ENCODE results near the gene RAB11A.

The RAB11A gene

DNA sequence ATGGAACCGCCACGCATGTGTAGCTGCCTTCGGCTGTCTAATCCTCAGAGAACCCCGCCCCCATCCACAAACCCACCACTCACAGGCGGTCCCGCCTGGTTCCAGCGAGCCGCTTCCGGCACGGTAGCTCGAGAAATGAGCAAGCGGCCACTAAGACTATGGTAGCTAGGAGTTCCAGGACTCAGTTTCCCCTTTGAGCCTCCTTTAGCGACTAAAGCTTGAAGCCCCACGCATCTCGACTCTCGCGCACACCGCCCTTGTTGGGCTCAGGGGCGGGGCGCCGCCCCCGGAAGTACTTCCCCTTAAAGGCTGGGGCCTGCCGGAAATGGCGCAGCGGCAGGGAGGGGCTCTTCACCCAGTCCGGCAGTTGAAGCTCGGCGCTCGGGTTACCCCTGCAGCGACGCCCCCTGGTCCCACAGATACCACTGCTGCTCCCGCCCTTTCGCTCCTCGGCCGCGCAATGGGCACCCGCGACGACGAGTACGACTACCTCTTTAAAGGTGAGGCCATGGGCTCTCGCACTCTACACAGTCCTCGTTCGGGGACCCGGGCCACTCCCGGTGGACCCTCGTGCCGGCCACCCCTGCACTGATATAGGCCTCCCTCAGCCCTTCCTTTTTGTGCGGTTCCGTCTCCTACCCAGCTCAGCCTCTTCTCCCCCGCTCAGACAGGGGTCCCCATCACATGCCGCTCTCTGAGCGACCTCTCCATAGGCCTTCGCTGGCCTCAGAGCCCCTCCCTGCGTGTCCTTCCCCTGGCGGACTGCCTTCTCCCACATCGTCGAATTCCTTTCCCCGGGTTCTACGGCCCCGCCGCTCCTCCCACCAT, at the start of gene RAB11A:
TSS of gene RAB11A (plus strand) at position 366 of the 828 bp plus-strand sequence. CDS start at position 461, 95 bp downstream.
- FAIRE-seq = no peak

DNA sequence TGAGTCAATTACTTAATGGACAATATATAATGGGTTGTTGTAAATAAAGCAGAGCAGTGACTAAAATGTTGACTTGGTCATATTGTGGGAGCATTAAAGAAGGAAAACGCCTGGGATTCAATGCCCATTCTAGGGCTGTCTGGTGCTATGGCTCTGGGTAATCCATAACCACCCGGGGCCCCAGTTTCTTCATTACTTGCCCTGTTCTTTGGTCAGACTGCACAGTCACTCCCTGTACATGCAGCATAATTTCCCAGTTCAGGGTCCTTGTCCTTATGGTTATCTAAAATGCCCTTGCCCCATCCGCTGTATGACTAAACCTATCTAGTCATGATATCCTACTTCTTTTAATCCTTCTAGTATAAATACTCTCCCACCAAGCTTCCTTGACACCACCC, 49.7 kb upstream of the RAB11A start:
- FAIRE-seq = no peak

DNA sequence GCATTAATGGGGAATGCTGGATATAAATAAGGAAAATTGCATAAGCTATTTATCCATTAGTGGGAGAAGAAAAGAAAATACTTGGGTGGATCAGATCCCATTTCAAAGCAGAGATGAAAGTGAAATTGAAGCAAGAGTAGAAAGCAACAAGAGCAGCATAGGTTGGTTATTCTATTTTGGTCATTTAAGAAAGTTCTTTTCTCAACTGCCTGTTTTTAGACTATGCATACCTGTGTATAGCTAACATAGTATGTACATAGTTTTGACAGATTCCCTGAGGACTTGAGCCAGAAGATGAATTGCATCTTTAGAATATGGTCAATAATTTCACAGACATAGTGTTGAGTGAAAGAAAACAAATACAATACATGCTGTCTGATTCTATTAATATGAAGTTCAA, 48.2 kb upstream of the RAB11A start:
- FAIRE-seq = no peak

DNA sequence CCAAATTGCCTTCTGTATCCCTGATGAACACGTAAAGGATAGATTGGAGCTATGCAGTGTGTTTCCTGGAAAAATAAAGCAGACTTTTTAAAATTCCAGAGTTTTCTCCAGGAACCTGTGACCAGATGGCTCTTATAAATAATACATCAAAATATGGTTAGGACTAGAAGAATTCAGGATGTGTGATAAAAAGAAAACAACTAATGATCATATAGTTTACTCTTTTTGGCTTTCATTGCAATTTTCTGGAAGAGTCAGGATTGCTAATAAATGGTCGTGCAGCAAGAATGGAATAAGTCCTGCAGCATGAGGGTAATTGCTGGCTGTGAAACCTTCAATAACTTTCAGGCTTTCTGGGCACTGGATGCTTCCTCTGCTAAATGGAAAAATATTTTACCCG, 47.0 kb upstream of the RAB11A start:
- FAIRE-seq = no peak

DNA sequence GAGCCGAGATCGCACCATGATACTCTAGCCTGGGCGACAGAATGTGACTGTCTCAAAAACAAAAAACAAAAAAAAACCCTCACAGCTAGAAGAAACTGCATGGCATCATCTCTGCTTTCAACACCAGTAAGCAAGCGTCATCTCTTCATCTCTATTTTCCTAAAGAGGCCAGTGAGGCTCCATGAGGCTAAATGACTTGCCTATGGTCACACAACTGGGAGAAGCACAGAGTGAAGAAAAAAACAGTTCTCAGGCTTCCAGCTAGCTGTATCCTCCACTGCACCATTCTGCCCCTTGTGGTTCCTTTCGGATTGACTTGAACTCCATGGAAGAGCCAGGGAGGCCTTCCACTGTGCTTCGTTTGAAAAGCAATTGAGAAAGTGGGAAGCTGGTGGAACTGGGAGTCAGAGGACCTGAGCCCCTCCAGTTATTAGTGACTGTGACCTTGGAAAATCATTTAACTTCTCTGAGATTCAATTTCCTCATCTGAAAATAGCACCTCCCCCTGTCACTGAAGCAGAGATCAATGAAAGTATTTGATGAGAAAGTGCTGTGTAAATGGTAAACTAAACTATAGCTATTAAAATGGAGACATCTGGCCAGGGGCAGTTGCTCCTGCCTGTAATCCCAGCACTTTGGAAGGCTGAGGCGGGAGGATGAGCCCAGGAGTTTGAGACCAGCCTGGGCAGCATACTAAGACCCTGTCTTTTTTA, 45.1 kb upstream of the RAB11A start:
- peak; percentile 55 for FAIRE-seq

DNA sequence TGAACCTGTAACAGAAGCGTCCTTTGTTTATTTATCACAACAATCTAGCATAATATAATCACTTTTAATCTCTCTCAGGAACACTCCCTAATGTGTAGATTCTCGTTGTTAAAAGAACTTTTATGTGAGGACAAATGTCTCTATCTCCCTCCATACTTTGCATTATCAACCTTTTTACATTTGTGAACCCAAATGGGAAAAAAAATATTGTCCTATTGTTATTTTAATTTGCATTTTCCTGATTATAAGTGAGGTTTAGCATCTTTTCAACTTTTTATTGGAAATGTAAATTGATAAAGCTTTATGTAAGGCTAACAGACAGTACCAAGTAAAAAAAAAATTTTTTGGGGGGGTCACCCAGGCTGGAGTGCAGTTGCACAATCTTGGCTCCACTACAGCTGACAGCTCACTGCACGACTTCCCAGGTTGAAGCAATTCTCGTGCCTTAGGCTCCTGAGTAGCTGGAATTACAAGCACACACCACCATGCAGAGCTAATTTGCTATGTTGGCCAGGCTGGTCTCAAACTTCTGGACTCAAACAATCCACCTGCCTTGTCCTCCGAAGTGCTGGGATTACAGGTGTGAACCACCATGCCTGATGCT, 44.2 kb upstream of the RAB11A start:
- no peak for FAIRE-seq

DNA sequence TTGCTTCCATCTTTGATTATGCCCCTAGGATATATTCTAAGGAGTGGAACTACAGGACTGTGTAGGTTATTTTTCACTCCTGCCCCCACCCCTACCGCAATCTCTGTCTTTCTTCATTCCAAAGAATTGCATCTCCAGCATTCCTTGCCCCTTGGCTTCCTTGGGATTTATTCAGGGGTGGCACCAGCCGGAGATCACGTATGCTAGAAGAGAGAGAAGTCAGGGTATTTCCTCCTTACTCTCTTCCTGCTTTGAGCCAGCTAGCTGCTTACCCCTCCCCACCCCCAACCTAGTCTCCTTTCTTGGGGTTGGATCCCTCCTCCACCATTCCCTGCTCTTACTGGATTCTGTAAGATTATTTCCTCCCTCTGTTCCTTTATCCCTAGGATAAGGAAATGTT, 42.2 kb upstream of the RAB11A start:
- FAIRE-seq = no peak

DNA sequence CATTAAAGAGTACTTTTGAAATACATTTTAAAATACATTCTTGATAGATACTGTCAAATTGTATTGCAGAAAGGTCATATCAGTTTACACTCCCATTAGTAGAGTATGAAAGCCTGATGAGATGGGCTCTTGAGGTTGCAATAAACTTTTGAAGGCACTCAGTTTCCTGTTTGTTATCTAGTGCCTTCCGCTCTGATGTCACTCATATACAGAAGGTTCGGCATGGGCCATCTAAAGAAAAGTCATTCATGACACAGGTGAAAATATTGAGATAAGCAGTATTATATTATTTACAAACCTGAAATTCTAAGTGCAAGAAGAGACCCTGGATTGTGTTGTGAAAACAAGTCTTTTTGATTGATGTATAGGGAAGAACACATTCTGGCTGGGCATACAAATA, 40.7 kb upstream of the RAB11A start:
- no peak for FAIRE-seq

DNA sequence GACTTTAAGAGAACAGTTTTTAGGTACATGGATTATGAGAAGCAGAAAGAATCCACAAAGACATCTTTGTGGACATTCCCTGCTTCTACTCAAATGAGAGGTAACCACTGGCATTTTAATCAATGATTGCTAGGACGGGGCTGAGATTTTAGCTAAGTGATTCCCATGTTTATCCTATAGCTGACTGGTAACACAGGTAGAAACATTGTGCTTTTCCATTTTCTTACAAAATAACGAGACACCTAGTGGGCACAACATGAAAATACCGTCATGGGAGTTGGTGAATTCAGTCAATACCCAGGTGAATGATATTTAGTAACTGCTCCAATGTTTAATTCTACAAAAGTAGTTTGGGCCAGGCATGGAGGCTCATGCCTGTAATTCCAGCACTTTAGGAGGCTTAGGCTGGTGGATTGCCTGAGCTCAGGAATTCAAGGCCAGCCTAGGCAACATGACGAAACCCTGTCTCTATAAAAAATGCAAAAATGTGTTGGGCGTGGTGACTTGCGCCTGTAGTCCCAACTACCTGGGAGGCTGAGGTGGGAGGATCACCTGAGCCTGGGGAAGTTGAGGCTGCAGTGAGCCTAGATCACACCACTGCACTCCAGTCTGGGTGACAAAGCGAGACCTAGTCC, 40.0 kb upstream of the RAB11A start:
- FAIRE-seq = peak; percentile 33

DNA sequence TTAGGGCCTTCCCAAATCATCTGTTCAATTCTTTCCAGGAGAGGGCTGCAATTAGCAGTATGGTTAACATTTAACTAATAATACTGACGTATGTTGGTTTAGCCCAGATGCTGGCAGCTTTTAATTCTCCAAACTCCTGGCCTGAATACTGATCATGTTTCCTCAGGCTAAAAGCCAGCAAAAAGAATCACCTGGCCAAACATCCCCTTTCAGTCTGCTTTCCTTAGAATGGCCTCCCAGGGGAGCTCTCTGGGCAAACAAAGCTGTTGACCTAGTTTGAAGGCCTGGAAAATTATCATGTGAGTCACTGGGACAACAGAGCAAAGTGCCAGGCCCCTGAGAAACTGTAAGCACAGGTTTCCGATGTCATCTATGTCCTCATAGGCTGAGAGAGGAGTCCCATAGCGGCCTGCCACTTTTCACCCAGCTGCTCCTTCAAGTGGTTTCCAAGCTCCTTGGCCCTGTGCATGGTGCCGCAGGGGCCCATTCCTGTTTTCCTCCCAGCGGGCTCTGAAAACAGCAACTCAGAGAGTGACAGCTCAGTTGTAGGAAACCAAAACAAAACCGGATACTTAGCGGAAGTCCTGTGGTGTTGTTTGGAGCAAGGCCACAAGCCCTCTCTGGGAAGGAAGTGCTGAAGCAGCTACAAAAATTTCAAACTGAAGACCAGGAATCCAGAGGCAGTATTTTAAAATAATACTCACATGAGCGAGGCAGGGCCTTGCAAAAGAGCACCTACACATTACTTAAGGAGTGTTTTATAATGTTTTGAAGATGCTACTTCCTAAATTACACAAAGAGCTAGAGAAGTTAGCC, 36.5 kb upstream of the RAB11A start:
- FAIRE-seq = peak; percentile 98

DNA sequence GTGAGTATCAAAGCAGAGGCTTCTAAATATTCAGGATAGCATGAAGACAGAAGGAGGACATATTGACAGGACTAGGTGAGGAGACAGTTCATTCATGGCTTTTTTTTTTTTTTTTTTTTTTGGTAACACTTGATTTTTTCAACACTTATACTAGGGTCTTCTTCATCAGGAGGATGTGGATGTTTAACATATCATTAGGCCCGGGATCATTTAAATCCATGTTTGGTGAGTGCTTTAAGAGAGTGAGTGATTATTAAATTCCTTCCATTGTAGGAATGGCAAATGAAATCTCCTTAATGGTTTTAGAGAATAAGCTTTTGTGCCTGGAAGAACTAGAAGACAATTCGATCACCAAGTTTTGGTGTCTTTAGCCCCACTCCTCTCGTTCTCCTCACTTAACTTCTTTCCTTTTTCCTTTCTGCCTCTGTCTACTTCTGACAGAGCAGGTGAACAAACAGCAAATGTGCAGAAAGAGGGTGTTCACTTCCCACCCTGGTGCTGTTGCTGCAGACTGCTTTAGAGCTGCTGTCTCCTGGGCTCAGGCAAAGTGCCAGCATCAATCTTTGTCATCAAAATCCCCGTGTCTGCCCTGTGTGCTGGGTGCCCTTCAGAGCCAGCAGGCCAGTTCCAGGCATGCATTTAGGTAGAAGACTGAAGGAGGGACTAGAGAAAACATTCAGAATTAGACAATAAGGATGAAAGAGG, 35.6 kb upstream of the RAB11A start:
- peak; percentile 17 for FAIRE-seq

DNA sequence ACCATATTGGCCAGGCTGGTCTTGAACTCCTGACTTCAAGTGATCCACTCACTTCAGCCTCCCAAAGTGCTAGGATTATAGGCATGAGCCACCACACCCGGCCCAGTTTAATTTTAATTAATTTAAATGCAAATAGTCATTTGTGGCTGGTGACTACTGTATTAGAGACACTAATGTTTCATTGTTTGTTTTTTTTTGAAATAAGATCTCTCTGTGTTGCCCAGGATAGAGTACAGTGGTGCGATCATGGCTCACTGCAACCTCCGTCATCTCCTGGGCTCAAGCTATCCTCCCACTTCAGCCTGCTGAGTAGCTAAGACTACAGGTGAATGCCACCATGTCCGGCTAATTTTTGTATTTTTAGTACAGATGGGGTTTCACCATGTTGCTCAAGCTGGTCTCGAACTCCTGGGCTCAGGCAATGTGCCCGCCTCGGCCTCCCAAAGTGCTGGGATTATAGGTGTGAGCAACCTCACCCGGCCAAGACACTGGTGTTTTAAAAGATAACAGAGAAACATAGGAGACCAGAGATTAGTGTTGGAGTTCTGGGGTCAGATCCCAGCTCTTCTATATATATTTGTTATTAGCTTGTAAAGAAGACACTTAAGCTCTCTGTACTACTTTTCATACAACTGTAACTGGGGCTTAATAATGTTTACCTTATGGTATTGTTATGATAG, 34.5 kb upstream of the RAB11A start:
- no peak for FAIRE-seq

DNA sequence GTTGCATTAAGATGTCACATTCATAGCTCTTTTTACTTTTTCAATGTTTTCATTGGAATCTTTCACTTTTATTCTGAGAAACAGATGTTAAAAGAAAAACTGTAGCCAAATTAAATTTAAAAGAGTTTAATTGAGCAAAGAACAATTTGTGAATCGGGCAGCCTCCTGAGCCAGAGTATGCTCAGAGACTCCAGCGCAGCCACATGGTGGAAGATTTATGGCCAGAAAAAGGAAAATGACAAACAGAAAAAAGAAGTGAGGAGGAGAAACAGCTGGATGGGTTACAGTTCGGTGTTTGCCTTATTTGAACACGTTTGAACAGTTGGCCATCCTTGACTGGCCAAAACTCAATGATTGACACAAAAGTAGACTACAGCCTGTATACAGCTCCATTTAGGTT, 33.8 kb upstream of the RAB11A start:
- no peak for FAIRE-seq

DNA sequence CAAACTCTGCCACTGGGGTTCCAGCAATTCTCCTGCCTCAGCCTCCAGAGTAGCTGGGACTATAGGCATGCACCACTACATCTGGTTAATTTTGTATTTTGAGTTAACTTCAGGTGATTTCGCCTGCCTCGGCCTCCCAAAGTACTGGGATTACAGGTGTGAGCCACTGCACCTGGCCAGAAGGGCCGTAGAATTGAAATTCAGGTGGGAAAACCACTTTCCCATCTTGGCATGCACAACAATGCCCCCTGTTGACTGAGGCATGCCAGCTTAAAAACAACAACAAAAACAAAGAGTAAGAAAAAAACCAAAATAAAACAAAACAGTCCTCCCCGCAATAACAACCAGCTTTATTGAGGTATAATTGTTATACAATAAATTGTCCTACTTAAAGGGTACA, 32.6 kb upstream of the RAB11A start:
- FAIRE-seq = no peak

DNA sequence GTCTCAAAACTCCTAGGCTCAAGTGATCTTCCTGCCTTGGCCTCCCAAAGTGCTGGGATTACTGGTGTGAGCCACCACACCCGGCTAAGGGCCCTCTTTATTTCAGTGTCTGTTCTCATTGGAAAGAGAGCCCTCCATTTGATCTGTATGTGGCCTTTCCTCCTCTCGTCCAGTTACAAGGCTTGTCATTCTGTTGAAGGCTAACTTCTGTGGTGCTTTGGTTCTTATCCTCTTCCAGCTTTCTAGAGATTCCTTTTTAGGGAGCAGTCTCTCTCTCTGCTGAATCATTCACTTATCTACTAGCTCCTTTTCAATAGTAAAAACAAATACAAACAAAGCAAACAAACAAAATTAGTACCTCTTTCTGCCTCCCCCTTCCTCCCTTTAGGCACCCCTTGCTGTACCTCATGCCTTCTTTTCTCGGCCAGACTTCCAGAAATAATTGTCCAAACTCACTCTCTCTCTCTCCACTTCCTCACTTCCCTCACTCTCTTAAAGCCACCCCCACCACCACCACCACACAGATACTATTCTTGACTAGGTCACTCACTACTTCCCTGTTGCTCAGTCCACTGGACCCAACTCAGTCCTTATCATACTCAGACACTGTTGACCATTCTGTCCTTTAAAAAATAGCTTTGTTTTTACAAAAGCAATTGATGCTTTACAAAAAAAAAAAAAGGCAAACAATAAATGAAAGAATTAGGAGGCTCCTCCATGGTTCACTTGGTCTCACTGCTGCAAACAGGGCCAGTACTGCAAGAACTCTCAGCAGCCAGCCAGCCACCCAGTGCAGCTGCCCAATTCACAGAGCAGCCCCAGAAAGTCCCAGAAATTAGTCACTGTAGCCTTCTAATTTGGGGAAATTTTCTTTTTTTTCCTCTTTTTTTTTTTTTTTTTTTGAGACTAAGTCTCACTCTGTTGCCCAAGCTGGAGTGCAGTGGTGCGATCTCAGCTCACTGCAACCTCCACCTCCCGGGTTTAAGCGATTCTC, 31.7 kb upstream of the RAB11A start:
- no peak for FAIRE-seq

DNA sequence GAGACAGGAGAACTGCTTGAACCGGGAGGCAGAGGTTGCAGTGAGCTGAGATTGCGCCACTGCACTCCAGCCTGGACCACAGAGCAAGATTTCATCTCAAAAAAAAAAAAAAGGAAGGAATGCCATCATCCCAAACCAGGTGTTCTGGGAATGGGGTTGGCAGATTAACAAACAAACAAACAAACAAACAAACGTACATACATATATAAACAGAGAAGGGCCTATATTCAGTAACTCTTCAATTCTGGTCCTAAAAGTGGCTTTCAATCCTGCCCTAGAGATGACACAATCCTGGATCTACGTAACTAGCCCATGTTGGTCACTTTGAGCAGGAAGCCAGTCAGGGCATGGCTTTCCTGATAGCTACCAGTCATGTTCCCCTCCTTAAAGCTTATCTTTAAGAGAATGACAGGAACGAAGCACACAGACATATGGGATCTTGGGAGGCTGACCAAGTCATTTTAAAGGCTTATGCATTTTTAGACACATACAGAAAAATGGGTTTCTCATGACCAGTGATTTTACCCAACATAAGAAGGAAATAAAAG, 29.9 kb upstream of the RAB11A start:
- FAIRE-seq = no peak

DNA sequence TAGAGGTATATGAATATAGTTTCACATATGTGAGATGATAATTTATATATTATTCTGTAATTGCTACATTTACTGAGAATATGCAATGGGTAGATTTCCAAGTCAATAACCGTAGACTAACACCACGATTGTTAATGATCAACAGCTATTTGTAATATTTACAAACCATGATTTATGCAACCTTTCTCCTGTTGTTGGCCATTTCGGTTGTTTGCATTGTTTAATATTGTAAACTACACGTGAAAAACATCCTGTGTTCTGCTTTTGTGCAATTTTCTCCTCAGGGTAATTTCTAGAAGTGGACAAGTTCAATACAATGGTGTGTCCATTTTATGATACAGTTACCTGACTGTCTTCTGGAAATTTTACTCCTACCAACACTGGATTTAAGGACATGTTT, 29.3 kb upstream of the RAB11A start:
- FAIRE-seq = no peak

DNA sequence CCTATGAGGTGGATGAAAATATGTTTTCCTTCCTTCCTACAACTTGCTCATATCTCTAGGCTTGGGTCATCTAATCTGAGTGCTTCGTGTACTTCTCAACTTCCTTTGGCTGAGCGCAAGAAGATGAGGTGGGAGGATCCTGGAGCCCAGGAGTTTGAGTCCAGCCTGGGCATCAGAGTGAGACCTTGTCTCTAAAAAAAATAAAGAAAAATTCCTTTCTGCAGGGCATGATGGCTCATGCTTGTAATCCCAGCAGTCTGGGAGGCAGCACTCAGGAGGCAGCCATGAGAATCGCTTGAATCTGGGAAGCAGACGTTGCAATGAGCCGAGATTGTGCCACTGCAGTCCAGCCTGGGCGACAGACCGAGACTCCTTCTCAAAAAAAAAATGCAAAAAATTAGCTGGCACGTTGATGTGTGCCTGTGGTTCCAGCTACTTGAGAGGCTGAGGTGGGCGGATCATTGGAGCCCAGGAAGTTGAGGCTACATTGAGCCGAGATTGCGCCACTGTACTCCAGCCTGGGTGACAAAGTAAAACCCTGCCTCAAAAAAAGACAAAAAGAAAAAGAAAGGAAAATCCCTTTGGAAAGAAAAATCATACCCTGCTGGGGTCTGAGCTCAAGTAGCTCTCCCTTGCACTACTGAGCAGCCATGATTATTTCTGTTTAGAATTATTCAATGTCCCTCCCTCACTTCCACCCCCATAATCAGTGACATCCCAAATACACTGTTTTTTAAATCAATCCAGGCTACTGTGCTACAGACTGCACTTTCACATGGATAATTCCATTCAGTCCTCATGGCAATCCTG, 28.0 kb upstream of the RAB11A start:
- FAIRE-seq = no peak
